K562 (cell line): ENCODE data around the gene LRPAP1.

Experiments
- ESRRA ChIP-seq: fragments of 450-650 bp; IDR thresholded peaks from 2 replicates; pipeline ENCODE4 v1.6.1; 2014; ENCODE audit warnings: low read depth, mild to moderate bottlenecking, moderate library complexity, borderline replicate concordance
- KDM1A ChIP-seq, 2 experiments: fragments of 450-650 bp; IDR thresholded peaks; 2 replicates each; pipeline ENCODE4 v1.6.1; 2016; ENCODE audit warnings: mild to moderate bottlenecking in 2 of 2
- POLR2A ChIP-seq: fragments of 450-650 bp; conservative IDR thresholded peaks from 2 replicates; pipeline ENCODE4 v1.6.1; 2016
- REST ChIP-seq, 2 experiments: fragments of 450-650 bp; formaldehyde crosslinking in 1 of 2; IDR thresholded peaks; 2 replicates each; pipeline versions ENCODE4 v1.4.0 to v1.6.1; 2014 to 2020; ENCODE audit warnings: mild to moderate bottlenecking in 2 of 2, borderline replicate concordance in 1 of 2, low read depth in 1 of 2
- SP1 ChIP-seq: sonication (generic); formaldehyde crosslinking; IDR thresholded peaks from 2 replicates; pipeline ENCODE4 v1.8.1; 2022; ENCODE audit warnings: mild to moderate bottlenecking, missing genetic modification reagents
- ZNF639 ChIP-seq, 2 experiments: fragments of 200-800 bp in 1 of 2; sonication (Bioruptor generic) in 1 of 2; sonication (generic) in 1 of 2; formaldehyde crosslinking in 1 of 2; IDR thresholded peaks in 1 of 2; conservative IDR thresholded peaks in 1 of 2; 2 replicates each; pipeline versions ENCODE4 v1.5.0 to v1.6.1; 2016 to 2020; ENCODE audit warnings: missing compliant biosample characterization in 1 of 2, missing genetic modification characterization in 1 of 2, missing genetic modification reagents in 1 of 2

GRCh38 chr4:3464911-3465697, 67.1 kb downstream of the LRPAP1 start:
- TF ChIP-seq ZNF639 (CRISPR knock-in tag; conservative IDR thresholded peaks at IDR 0.05 in 1 of 2, IDR thresholded peaks at IDR 0.05 in 1 of 2) (no peak), REST (IDR thresholded peaks at IDR 0.05; ENCODE audit: borderline replicate concordance) (no peak), REST (CRISPR knock-in tag; IDR thresholded peaks at IDR 0.05; ENCODE audit: low read depth) (no peak), POLR2A (no peak), KDM1A (IDR thresholded peaks at IDR 0.05) (no peak), SP1 (CRISPR knock-in tag) (no peak), ESRRA (no peak)
